GM19463 (cell line): ENCODE measurements around the gene HNRNPR.
"Not testable (repeated sequence)": the region's sequence is repeated elsewhere in the genome, so short reads cannot be mapped to it uniquely, and the experiment has no call there.

Experiments
- ATAC-seq: cut with Tn5 transposase; IDR thresholded peaks from one replicate; pipeline ENCODE4 v1.9.1; 2021; ENCODE audit warnings: mild to moderate bottlenecking, moderate library complexity; ENCODE audit not compliant: unreplicated experiment

HNRNPR gene

GRCh38 chr1:23344111-23344986 is at the start of gene HNRNPR:
TSS of gene HNRNPR (minus strand) at chr1:23344284. CDS start at chr1:23341008, 3,276 bp downstream.
- ATAC-seq: peak; percentile 96

- no peak for ATAC-seq
These were observed 49.6 kb upstream of the HNRNPR start for GRCh38 chr1:23393706-23394105.

- ATAC-seq: no peak
These were observed 48.2 kb upstream of the HNRNPR start for GRCh38 chr1:23392125-23392855.

- no peak for ATAC-seq
These were observed 45.8 kb upstream of the HNRNPR start for GRCh38 chr1:23389837-23390321.

DNA sequence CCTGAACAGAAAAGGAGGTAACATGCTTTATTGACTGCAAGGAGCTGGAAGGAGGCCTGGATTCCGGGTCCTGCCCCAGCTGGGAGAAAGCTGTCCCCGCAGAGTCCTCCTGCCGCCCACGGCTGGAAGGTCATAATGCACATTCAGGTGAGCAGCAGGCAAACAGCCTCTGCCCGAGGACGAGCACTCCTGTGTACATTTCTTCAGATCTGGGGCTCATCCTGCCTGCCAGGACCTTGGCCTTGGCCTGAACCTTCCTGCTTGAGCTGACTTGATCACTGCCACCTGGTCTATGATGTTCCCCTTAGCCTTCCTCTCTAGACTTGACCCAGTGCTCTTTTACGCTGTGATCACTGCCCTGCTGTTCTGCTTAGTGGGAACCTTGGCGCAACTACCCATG is 43.4 kb upstream of the HNRNPR start:
- ATAC-seq: no peak

DNA sequence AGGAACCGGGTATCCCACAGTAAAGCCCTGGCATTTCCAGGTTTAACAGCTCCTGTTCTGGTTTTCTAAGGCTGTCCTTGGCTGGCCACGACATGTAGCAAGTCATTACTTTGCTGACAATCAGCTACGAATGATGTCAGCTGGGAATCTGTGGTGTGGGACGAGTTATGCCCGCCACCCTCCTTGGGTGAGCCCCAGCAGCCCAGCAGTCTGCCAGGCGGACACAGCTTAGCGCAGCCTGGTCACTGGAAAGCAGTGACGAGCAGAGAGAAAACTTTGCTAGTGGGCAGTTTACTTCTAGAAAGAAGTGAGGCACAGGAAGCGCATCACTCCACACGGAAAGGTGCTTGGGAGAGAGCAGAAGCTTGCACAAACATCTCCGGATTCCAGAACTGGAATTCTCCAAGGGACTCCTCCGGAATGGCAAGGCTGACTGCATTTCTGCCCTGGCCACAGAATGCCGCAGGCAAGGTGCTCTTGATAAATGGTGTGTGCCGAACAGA is 41.1 kb upstream of the HNRNPR start:
- ATAC-seq: no peak

GRCh38 chr1:23384312-23385058 is 40.4 kb upstream of the HNRNPR start:
- no peak for ATAC-seq

GRCh38 chr1:23383577-23384311 is 39.7 kb upstream of the HNRNPR start:
- ATAC-seq: no peak

GRCh38 chr1:23381233-23381885 is 37.3 kb upstream of the HNRNPR start:
- no peak for ATAC-seq

- ATAC-seq: no peak
These were observed 36.6 kb upstream of the HNRNPR start for GRCh38 chr1:23380719-23381118.

DNA sequence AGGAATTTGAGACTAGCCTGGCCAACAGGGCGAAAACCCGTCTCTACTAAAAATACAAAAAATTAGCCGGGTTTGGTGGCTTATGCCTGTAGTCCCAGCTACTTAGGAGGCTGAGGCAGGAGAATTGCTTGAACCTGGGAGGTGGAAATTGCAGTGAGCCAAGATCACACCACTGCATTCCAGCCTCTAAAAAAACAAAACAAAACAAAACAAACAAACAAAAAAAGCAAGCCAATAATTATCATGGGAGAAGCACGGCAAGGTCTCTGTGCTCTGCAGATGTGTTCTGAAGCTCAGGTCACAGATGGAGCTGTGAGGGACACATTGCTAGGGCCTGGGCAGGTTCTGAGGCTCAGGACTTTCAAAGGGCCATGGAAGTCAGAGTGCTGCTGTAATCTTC is 36.2 kb upstream of the HNRNPR start:
- ATAC-seq: not testable (repeated sequence)

DNA sequence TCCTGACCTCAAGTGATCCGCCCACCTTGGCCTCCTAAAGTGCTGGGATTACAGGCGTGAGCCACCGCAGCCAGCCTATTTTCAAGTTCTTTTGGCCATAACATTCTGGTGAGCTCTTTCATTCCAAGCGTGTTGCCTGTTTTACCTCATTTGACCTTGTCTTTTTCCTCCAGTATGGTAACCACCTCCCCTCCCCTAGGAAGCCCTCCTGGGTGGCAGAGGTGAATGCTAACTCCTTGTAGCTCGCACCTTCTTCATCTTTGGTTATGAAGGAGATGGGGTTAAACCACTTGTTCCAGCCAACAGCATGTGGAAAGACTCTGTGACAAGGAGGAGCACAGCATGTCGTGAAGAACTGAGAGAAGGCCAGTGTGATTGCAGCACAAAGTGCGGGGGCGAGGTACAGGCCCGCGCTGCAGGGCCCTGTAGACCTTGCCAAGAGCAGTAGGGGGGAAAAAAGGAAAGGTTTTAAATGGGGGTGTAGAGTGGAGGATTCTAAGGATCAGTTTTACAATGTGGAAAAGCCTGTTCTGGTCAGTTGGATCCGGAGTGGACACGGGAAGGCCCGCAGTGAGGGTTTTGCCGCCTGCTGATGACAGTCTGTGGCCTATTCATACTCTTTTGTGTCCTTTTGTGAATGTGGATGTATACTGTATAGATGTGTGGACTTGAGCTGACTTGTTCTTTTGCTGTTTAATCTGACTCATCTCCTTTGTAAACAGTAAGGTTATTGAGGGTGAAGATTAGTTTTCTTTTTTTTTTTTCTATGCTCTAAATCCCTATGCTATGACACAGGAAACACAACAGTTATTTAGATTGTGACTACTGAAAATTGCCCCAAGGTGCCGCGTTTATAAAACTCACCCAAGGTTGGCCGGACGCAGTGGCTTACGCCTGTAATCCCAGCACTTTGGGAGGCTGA is 33.1 kb upstream of the HNRNPR start:
- ATAC-seq: no peak

- not testable (repeated sequence) for ATAC-seq
These were observed 30.1 kb upstream of the HNRNPR start for GRCh38 chr1:23374079-23374735.

GRCh38 chr1:23371987-23372880 is 28.1 kb upstream of the HNRNPR start:
- ATAC-seq: no peak

GRCh38 chr1:23370709-23371584 is 26.9 kb upstream of the HNRNPR start:
- ATAC-seq: no peak

- ATAC-seq: no peak
These were observed 26.2 kb upstream of the HNRNPR start for GRCh38 chr1:23370330-23370708.
